ENCODE data around the gene ZEB1. TPM values are rescaled to one million over a fixed set of nuclear protein-coding genes. Genes with fewer than 3 reads are reported as not detected.

Gene ZEB1
- total and polyA plus RNA-seq, 10 of the 15 experiments (the other 5 are each of a cell fraction or from before 2014, with no cell fraction given), result 10.4 to 35.6 (median 24.5) TPM

DNA sequence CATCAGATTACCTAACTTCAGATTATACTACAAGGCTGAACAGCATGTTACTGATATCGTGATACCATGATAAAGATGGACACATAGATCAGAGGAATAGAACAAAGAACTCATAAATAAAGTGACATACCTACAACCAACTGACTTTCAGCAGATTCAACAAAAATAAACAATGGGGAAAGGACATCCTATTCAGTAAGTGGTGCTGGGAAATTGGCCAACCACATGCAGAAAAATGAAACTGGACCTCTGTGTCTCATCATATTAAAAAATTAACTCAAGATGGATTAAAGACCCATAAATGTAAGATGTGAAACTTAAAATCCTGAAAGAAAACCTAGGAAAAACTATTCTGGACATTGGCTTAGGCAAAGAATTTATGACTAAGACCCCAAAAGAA, 158.6 kb downstream of the ZEB1 start:
- FAIRE-seq (no peak), DNase-seq (ENCODE audit: low read depth, low spot score) (no peak), ATAC-seq (no peak)
- POLR2A ChIA-PET, result no interaction called here
- Histone ChIP-seq H3K27ac (ENCODE audit: control insufficient read depth, insufficient read depth) (no peak overlapping the region), H3K4me1 (ENCODE audit: control insufficient read depth, insufficient read depth, low read length) (no peaks in the 10 kb centered on the region), H3K4me2 (ENCODE audit: control insufficient read depth, insufficient read depth) (no peak overlapping the region), H3K9me3 (replicated peaks; ENCODE audit: control insufficient read depth, insufficient read depth, low read length) (no peaks in the 10 kb centered on the region; the same call in 1 of the 3 replicates), H3K4me3 (no peak overlapping the region), H4K20me1 (ENCODE audit: control insufficient read depth, insufficient read depth) (no peaks in the 10 kb centered on the region), H2AFZ (ENCODE audit: control insufficient read depth, low read depth, low read length) (no peak overlapping the region), H3K9ac (ENCODE audit: control insufficient read depth, insufficient read depth, low read length) (no peak overlapping the region), H3K27me3 (replicated peaks in 1 of 2; ENCODE audit: control insufficient read depth in 2 of 2, insufficient read depth in 2 of 2, low read length in 1 of 2) (no peaks in the 10 kb centered on the region), H3K36me3 (ENCODE audit: control insufficient read depth in 2 of 2, insufficient read depth in 2 of 2, low read length in 1 of 2) (no peaks in the 10 kb centered on the region), H3K79me2 (ENCODE audit: control insufficient read depth, insufficient read depth, low read length) (no peaks in the 10 kb centered on the region; the same call in 1 of the 2 replicates)
- RAD21 ChIA-PET (ENCODE audit: unreplicated experiment), result no interaction called here
- in situ Hi-C loops (cut with MboI), result no loop called here
- TF ChIP-seq RELA (IDR thresholded peaks at IDR 0.05; ENCODE audit: borderline replicate concordance, partially characterized antibody) (no peak), TBL1XR1 (IDR thresholded peaks at IDR 0.05; ENCODE audit: low read depth, low read length) (no peak), KLF5 (IDR thresholded peaks at IDR 0.05; ENCODE audit: partially characterized antibody) (no peak), NFYB (IDR thresholded peaks at IDR 0.05; ENCODE audit: insufficient read depth, low read depth, low read length) (no peak), RCOR1 (conservative IDR thresholded peaks at IDR 0.05; ENCODE audit: low read depth, low read length) (no peak), ZNF24 (IDR thresholded peaks at IDR 0.05) (no peak)
- 100% methylated on average over 1 of the region's 1 CpG for WGBS (ENCODE audit: insufficient coverage, insufficient replicate concordance, low lambda C conversion rate, missing lambda C conversion rate)
- BruUV-seq (replicated peaks), result no TSS peak
- intact Hi-C loops (cut with micrococcal nuclease; ENCODE audit: unreplicated experiment), result no loop called here
- SMC1A ChIA-PET (ENCODE audit: uncharacterized antibody, unreplicated experiment), result no interaction called here
- CTCF ChIA-PET, result no interaction called here

DNA sequence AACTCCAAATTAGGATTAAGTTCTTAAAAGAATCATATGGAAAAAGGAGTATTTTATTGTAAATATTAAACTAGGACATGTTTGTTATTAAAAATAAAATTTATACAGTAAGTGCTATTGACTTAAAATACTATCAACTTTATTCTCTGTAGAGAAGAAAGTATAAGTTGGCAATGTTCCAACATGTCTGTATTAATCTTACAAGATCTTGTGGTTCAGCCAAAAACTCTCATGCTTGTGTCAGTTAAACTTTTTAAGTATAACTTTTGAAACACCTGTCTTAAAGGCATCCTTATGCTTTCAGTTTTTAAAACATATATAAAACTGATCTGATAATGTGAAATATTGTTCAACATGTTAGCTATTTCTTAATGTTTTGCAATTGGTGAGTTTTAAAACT, 160.7 kb downstream of the ZEB1 start:
- no peaks in the 10 kb centered on the region; a peak in 1 of 4 replicates for H3K36me3 ChIP-seq (ENCODE audit: control insufficient read depth in 2 of 2, insufficient read depth in 2 of 2, low read length in 1 of 2)
- no peaks in the 10 kb centered on the region for H4K20me1 ChIP-seq (ENCODE audit: control insufficient read depth, insufficient read depth)
- ChIA-PET POLR2A (no interaction called here), RAD21 (ENCODE audit: unreplicated experiment) (interaction anchor here (0.6 to 1.4 kb wide), 3 partner anchors 11 to 96 kb away, joined by 3 read pairs; no protein-coding TSS in a partner anchor), CTCF (interaction anchor here (0.6 to 0.9 kb wide), 2 partner anchors 11 to 712 kb away, joined by 3 read pairs; no protein-coding TSS in a partner anchor), SMC1A (ENCODE audit: uncharacterized antibody, unreplicated experiment) (interaction anchor here (1.1 kb wide), 1 partner anchor 32 kb away, joined by 3 read pairs; no protein-coding TSS in a partner anchor)
- no peak overlapping the region for H3K4me3 ChIP-seq
- ATAC-seq, result no peak
- H3K9ac ChIP-seq (ENCODE audit: control insufficient read depth, insufficient read depth, low read length), result no peak overlapping the region
- H3K4me1 ChIP-seq (ENCODE audit: control insufficient read depth, insufficient read depth, low read length), result no peaks in the 10 kb centered on the region
- H3K27me3 ChIP-seq (replicated peaks in 1 of 2; ENCODE audit: control insufficient read depth in 2 of 2, insufficient read depth in 2 of 2, low read length in 1 of 2), result no peaks in the 10 kb centered on the region
- FAIRE-seq, result no peak
- H2AFZ ChIP-seq (ENCODE audit: control insufficient read depth, low read depth, low read length), result no peak overlapping the region
- H3K4me2 ChIP-seq (ENCODE audit: control insufficient read depth, insufficient read depth), result no peak overlapping the region
- H3K27ac ChIP-seq (ENCODE audit: control insufficient read depth, insufficient read depth), result no peak overlapping the region
- DNase-seq (ENCODE audit: low read depth, low spot score), result no peak
- intact Hi-C loops (cut with micrococcal nuclease; ENCODE audit: unreplicated experiment) (no loop called here), in situ Hi-C loops (cut with MboI) (no loop called here)
- no TSS peak for BruUV-seq (replicated peaks)
- no peaks in the 10 kb centered on the region; the same call in 1 of the 2 replicates for H3K79me2 ChIP-seq (ENCODE audit: control insufficient read depth, insufficient read depth, low read length)
- no peaks in the 10 kb centered on the region; the same call in none of the 3 replicates for H3K9me3 ChIP-seq (replicated peaks; ENCODE audit: control insufficient read depth, insufficient read depth, low read length)
- no peak for TF ChIP-seq SP1 (IDR thresholded peaks at IDR 0.05; ENCODE audit: low read depth, low read length)
- no peak for TF ChIP-seq JUNB (IDR thresholded peaks at IDR 0.05)
- TF ChIP-seq SMAD5 (IDR thresholded peaks at IDR 0.05; ENCODE audit: low read depth), result no peak
- TF ChIP-seq, protein P1, sequence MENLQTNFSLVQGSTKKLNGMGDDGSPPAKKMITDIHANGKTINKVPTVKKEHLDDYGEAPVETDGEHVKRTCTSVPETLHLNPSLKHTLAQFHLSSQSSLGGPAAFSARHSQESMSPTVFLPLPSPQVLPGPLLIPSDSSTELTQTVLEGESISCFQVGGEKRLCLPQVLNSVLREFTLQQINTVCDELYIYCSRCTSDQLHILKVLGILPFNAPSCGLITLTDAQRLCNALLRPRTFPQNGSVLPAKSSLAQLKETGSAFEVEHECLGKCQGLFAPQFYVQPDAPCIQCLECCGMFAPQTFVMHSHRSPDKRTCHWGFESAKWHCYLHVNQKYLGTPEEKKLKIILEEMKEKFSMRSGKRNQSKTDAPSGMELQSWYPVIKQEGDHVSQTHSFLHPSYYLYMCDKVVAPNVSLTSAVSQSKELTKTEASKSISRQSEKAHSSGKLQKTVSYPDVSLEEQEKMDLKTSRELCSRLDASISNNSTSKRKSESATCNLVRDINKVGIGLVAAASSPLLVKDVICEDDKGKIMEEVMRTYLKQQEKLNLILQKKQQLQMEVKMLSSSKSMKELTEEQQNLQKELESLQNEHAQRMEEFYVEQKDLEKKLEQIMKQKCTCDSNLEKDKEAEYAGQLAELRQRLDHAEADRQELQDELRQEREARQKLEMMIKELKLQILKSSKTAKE (IDR thresholded peaks at IDR 0.05; ENCODE audit: low read depth, poor library complexity, severe bottlenecking), result no peak
- TF ChIP-seq PAX5 (IDR thresholded peaks at IDR 0.05; ENCODE audit: borderline replicate concordance, low read depth, low read length), result no peak
- no peak for TF ChIP-seq CBX5 (IDR thresholded peaks at IDR 0.05; ENCODE audit: low read depth)
- TF ChIP-seq GATAD2B (conservative IDR thresholded peaks at IDR 0.05; ENCODE audit: low read depth), result no peak
- TF ChIP-seq, protein P2, sequence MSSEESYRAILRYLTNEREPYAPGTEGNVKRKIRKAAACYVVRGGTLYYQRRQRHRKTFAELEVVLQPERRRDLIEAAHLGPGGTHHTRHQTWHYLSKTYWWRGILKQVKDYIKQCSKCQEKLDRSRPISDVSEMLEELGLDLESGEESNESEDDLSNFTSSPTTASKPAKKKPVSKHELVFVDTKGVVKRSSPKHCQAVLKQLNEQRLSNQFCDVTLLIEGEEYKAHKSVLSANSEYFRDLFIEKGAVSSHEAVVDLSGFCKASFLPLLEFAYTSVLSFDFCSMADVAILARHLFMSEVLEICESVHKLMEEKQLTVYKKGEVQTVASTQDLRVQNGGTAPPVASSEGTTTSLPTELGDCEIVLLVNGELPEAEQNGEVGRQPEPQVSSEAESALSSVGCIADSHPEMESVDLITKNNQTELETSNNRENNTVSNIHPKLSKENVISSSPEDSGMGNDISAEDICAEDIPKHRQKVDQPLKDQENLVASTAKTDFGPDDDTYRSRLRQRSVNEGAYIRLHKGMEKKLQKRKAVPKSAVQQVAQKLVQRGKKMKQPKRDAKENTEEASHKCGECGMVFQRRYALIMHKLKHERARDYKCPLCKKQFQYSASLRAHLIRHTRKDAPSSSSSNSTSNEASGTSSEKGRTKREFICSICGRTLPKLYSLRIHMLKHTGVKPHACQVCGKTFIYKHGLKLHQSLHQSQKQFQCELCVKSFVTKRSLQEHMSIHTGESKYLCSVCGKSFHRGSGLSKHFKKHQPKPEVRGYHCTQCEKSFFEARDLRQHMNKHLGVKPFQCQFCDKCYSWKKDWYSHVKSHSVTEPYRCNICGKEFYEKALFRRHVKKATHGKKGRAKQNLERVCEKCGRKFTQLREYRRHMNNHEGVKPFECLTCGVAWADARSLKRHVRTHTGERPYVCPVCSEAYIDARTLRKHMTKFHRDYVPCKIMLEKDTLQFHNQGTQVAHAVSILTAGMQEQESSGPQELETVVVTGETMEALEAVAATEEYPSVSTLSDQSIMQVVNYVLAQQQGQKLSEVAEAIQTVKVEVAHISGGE (CRISPR knock-in tag; IDR thresholded peaks at IDR 0.05), result no peak
- TF ChIP-seq CBX3 (IDR thresholded peaks at IDR 0.05; ENCODE audit: borderline replicate concordance, low read depth), result no peak
